Vagina (tissue), 2 donors: ENCODE results near the gene AKAP6.

Source experiments
- POLR2A ChIP-seq, 2 donors: fragments of 450-650 bp; IDR thresholded peaks; one replicate each; pipeline ENCODE4 v1.6.1; 2017; ENCODE audit warnings: antibody characterized with exemption in 2 of 2, mild to moderate bottlenecking in 2 of 2, moderate library complexity in 2 of 2
- POLR2AphosphoS5 ChIP-seq, 2 donors: sonication (generic); formaldehyde crosslinking; IDR thresholded peaks; one replicate each; pipeline ENCODE4 v1.9.0; 2017; ENCODE audit warnings: antibody characterized with exemption in 2 of 2, mild to moderate bottlenecking in 2 of 2, low read depth in 1 of 2; ENCODE audit not compliant: insufficient read depth in 1 of 2
- TF ChIP-seq, protein P1 (sequence below), 3 experiments: fragments of 450-650 bp in 2 of 3; fragments of 200-600 bp in 1 of 3; sonication (generic) in 1 of 3; IDR thresholded peaks; one replicate each; pipeline ENCODE4 v1.5.1; 2017 to 2019; ENCODE audit warnings: antibody characterized with exemption in 3 of 3, mild to moderate bottlenecking in 2 of 3, moderate library complexity in 2 of 3

DNA sequence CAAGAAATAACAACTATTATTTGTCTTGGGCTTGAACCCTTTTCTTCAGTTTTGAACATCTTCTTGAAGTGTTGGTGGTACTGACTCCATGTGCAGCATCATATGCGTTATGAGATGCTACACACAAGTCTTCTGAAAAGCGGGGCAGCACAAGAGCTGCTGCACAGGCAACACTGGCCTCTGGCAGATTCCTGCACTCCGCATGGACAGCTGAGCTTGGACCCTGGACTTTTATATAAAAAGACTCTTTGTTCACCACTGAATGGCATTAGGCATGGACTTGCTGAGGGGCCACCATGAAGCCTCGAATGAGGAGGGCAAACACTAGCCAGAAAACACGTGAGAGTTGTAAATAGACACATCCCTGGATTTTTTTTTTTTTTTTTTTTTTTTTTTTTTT is 398.7 kb downstream of the AKAP6 start:
- TF ChIP-seq, protein P1, sequence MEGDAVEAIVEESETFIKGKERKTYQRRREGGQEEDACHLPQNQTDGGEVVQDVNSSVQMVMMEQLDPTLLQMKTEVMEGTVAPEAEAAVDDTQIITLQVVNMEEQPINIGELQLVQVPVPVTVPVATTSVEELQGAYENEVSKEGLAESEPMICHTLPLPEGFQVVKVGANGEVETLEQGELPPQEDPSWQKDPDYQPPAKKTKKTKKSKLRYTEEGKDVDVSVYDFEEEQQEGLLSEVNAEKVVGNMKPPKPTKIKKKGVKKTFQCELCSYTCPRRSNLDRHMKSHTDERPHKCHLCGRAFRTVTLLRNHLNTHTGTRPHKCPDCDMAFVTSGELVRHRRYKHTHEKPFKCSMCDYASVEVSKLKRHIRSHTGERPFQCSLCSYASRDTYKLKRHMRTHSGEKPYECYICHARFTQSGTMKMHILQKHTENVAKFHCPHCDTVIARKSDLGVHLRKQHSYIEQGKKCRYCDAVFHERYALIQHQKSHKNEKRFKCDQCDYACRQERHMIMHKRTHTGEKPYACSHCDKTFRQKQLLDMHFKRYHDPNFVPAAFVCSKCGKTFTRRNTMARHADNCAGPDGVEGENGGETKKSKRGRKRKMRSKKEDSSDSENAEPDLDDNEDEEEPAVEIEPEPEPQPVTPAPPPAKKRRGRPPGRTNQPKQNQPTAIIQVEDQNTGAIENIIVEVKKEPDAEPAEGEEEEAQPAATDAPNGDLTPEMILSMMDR (IDR thresholded peaks at IDR 0.05) = no peak
- TF ChIP-seq POLR2AphosphoS5 (IDR thresholded peaks at IDR 0.05; ENCODE audit: insufficient read depth in 1 of 2, low read depth in 1 of 2) = no peak
- TF ChIP-seq POLR2A (IDR thresholded peaks at IDR 0.05) = no peak
